Esophagus squamous epithelium (tissue), 5 donors: ENCODE data around the gene E2F4. TPM values are rescaled to one million over a fixed set of nuclear protein-coding genes. Genes with fewer than 3 reads are reported as not detected.

Experiments
- DNase-seq: peaks from one replicate; lab custom pipeline; 2025; lab: John Stamatoyannopoulos, UW
- H3K27ac ChIP-seq, 4 donors: fragments of 200-600 bp; sonication (generic); one replicate each; pipeline ENCODE4 v1.5.1; 2016 to 2019; ENCODE audit warnings: mild to moderate bottlenecking in 1 of 4
- H3K27me3 ChIP-seq, 4 donors: fragments of 200-600 bp; sonication (generic); 1 replicate in 3 of 4; 2 replicates in 1 of 4; pipeline versions ENCODE4 v1.5.1 to v1.6.0; 2017 to 2021; ENCODE audit warnings: antibody characterized with exemption in 1 of 4
- H3K36me3 ChIP-seq, 3 donors: fragments of 200-600 bp; sonication (generic); one replicate each; pipeline ENCODE4 v1.5.1; 2016 to 2019
- H3K4me1 ChIP-seq, 3 donors: fragments of 200-600 bp; sonication (generic); one replicate each; pipeline ENCODE4 v1.5.1; 2017 to 2019
- H3K4me3 ChIP-seq, 4 donors: fragments of 200-600 bp; sonication (generic); 1 replicate in 3 of 4; 2 replicates in 1 of 4; pipeline ENCODE4 v1.5.1; 2016 to 2019; ENCODE audit warnings: mild to moderate bottlenecking in 2 of 4, moderate library complexity in 1 of 4
- H3K9me3 ChIP-seq, 3 donors: fragments of 200-600 bp; sonication (generic); one replicate each; pipeline ENCODE4 v1.5.1; 2016 to 2019
- POLR2A ChIP-seq, 4 donors: fragments of 450-650 bp; IDR thresholded peaks; one replicate each; pipeline ENCODE4 v1.6.1; 2017; ENCODE audit warnings: antibody characterized with exemption in 4 of 4, mild to moderate bottlenecking in 4 of 4, moderate library complexity in 3 of 4
- WGBS, 2 donors: methylation state at CpG; one replicate each; pipeline ENCODE4 v1.1.5; 2018; 5-methylcytosine and 5-hydroxymethylcytosine counted together
- intact Hi-C: fragments of 100-400 bp; cut with DNase I; formaldehyde crosslinking; loops from one replicate; pipeline ENCODE4 v1.15.0; 2022
- total RNA-seq, 4 donors: library from RNA; depleted of rRNA; stranded (reverse); fragments of >200 nt; gene quantifications; one replicate each; pipeline ENCODE4 v1.1.0, GENCODE V29; 2016
- TF ChIP-seq, protein P1 (sequence below), 6 experiments: fragments of 450-650 bp in 4 of 6; fragments of 200-600 bp in 2 of 6; sonication (generic) in 2 of 6; IDR thresholded peaks; one replicate each; pipeline ENCODE4 v1.5.1; 2016 to 2019; ENCODE audit warnings: antibody characterized with exemption in 6 of 6, mild to moderate bottlenecking in 4 of 6, moderate library complexity in 4 of 6
- donor health status: DM: yes; HTN: yes; CAD: no.

E2F4 gene
- total RNA-seq, 4 donors from 2014 or later: 66.1 to 96.9 (median 81.9) TPM

DNA sequence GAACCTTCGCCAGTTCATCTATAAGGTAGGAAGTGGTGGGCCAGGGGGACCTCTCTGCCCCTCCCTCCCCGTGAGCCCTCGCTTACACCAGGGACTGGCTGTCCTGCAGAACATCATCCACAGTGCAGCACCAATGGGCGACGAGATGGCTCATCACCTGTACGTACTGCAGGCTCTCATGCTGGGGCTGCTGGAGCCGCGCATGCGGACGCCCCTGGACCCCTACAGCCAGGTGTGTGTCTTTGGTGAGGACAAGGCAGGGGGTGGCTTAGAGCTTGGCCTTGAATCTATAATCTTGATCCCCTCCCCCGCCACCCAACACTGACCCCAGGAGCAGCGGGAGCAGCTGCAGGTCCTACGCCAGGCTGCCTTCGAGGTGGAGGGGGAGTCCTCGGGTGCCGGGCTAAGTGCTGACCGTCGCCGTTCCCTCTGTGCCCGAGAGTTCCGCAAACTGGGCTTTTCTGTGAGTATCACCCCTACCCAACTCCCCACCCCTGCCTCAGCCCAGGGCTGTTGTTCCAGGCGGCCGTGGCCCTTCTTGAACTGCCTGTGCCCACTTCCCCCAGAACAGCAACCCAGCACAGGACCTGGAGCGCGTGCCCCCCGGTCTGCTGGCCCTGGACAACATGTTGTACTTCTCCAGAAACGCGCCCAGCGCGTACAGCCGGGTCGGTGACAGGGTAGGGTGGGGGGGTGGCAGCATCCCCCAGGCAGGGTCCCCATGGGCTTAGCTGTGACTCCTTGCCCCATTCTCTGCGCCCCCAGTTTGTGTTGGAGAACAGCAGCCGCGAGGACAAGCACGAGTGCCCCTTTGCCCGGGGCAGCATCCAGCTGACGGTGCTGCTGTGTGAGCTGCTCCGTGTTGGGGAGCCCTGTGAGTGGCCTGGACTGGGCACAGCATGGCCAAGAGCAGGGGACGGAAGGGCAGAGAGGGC, 9.7 kb downstream of the E2F4 start:
- Histone ChIP-seq H3K4me3 (no peak overlapping the region), H3K9me3 (no peaks in the 10 kb centered on the region), H3K36me3 (peaks cover 41 to 81% (median 44%) of the 10 kb centered on the region in 3 donors), H3K27me3 (no peaks in the 10 kb centered on the region), H3K4me1 (peaks cover 11 to 46% (median 15%) of the 10 kb centered on the region in 3 donors), H3K27ac (no peak overlapping the region)
- WGBS, 2 donors: 90% methylated on average over 10 of the region's 40 CpGs; no CpG with 5 or more reads in 1 of the 2 donors
- no peak for DNase-seq
- TF ChIP-seq, protein P1, sequence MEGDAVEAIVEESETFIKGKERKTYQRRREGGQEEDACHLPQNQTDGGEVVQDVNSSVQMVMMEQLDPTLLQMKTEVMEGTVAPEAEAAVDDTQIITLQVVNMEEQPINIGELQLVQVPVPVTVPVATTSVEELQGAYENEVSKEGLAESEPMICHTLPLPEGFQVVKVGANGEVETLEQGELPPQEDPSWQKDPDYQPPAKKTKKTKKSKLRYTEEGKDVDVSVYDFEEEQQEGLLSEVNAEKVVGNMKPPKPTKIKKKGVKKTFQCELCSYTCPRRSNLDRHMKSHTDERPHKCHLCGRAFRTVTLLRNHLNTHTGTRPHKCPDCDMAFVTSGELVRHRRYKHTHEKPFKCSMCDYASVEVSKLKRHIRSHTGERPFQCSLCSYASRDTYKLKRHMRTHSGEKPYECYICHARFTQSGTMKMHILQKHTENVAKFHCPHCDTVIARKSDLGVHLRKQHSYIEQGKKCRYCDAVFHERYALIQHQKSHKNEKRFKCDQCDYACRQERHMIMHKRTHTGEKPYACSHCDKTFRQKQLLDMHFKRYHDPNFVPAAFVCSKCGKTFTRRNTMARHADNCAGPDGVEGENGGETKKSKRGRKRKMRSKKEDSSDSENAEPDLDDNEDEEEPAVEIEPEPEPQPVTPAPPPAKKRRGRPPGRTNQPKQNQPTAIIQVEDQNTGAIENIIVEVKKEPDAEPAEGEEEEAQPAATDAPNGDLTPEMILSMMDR (IDR thresholded peaks at IDR 0.05): no peak
- no peak for TF ChIP-seq POLR2A (IDR thresholded peaks at IDR 0.05)
- intact Hi-C loops: no loop called here

DNA sequence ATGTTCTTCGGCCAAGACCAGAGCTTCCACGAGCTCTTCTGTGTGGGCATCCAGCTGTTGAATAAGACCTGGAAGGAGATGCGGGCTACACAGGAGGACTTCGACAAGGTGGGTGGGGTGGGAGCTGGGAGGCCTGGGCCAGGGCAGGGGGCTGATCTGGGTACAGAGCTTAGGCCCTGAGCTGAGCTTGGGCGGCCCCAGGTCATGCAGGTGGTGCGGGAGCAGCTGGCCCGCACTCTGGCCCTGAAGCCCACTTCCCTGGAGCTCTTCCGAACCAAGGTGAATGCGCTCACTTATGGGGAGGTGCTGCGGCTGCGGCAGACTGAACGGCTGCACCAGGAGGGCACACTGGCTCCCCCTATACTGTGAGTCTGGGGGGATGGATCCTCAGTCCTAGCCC, 10.5 kb downstream of the E2F4 start:
- intact Hi-C loops: no loop called here
- H3K36me3 ChIP-seq: peaks cover 36 to 73% (median 37%) of the 10 kb centered on the region in 3 donors

DNA sequence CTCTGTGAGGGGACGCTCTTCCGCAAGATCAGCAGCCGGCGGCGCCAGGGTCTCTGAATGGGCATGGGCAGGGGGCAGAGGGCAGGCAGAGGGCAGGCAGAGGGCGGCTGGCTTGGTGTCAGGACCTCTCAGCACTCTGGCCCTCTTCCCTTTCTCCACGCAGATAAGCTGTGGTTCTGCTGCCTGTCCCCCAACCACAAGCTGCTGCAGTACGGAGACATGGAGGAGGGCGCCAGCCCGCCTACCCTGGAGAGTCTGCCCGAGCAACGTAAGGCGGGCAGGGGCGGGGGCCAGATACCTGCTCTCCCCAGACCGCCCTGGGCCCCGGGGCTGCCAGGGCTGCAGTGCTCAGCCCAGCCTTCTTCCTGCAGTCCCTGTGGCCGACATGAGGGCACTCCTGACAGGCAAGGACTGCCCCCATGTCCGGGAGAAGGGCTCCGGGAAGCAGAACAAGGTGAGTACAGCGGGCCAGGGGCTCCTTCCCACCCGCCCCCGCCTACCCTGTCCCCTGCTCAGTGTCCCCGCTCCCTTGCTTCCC, 11.1 kb downstream of the E2F4 start:
- H3K27me3 ChIP-seq: no peaks in the 10 kb centered on the region
- DNase-seq: no peak
- H3K9me3 ChIP-seq: no peaks in the 10 kb centered on the region
- peaks cover 30 to 67% (median 31%) of the 10 kb centered on the region in 3 donors for H3K36me3 ChIP-seq
- H3K27ac ChIP-seq: no peak overlapping the region
- intact Hi-C loops: no loop called here
- peaks cover 11 to 46% (median 13%) of the 10 kb centered on the region in 3 donors for H3K4me1 ChIP-seq
- H3K4me3 ChIP-seq: no peak overlapping the region
- 84 to 91% methylated on average over 6 to 9 of the region's 23 CpGs for WGBS, 2 donors
- TF ChIP-seq POLR2A (IDR thresholded peaks at IDR 0.05): no peak
- TF ChIP-seq, protein P1 (IDR thresholded peaks at IDR 0.05): no peak

More for the DNA sequence above, 10.5 kb downstream of the E2F4 start:
- Histone ChIP-seq H3K27me3 (no peaks in the 10 kb centered on the region), H3K27ac (no peak overlapping the region), H3K4me3 (no peak overlapping the region), H3K9me3 (no peaks in the 10 kb centered on the region), H3K4me1 (peaks cover 11 to 46% (median 15%) of the 10 kb centered on the region in 3 donors)
- no peak for DNase-seq
- no CpG with 5 or more reads among the region's 12 CpGs for WGBS, 2 donors
- TF ChIP-seq, protein P1 (IDR thresholded peaks at IDR 0.05): no peak
- no peak for TF ChIP-seq POLR2A (IDR thresholded peaks at IDR 0.05)

DNA sequence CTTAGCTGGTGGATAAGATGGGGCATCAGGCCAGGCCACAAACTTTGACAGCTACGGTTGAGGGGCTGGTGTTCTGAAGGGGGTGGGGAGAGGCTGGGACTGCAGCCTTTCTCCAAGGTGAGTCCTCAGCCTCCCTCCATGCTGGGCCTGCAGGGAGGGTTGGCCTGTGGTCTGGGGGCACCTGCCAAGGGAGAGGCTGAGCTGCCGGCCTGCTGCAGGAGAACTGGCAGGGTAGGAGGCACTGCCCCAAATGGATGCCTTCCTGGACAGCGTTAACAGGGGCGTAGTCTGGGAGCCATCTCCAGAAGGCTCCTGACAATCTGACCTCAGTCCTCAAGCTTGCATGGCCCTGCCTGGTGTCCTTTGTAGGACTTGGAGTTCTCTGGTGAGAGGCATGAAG, 12.1 kb downstream of the E2F4 start:
- Histone ChIP-seq H3K36me3 (peaks cover 27 to 63% (median 28%) of the 10 kb centered on the region in 3 donors), H3K4me1 (peaks cover under 1 to 36% (median 2%) of the 10 kb centered on the region in 3 donors), H3K9me3 (no peaks in the 10 kb centered on the region), H3K27ac (no peak overlapping the region), H3K27me3 (no peaks in the 10 kb centered on the region), H3K4me3 (no peak overlapping the region)
- TF ChIP-seq, protein P1 (IDR thresholded peaks at IDR 0.05): no peak
- TF ChIP-seq POLR2A (IDR thresholded peaks at IDR 0.05): no peak
- 40 to 57% methylated on average over 1 to 4 of the region's 4 CpGs for WGBS, 2 donors
- no peak for DNase-seq
- intact Hi-C loops: no loop called here
